BE2C (cell line): Measurements from ENCODE around the gene CCDC70. TPM values are rescaled to one million over a fixed set of nuclear protein-coding genes. Genes with fewer than 3 reads are reported as not detected.

ENCODE experiments used
- DNase-seq: peaks from one replicate; pipeline ENCODE4 v3.0.0-alpha.2; 2020
- H3K27me3 ChIP-seq: fragments of 250-450 bp; sonication (Bioruptor Pico); 2 replicates; pipeline ENCODE4 v1.5.1; 2020; ENCODE audit warnings: mild to moderate bottlenecking
- H3K36me3 ChIP-seq: fragments of 250-450 bp; sonication (Bioruptor Pico); 2 replicates; pipeline ENCODE4 v1.5.1; 2020; ENCODE audit warnings: mild to moderate bottlenecking
- H3K4me1 ChIP-seq: fragments of 250-450 bp; sonication (Bioruptor Pico); 2 replicates; pipeline ENCODE4 v1.5.1; 2020
- H3K4me3 ChIP-seq: 2 replicates; pipeline ENCODE4 v1.5.1; 2011; ENCODE audit warnings: low read depth, low read length
- H3K9me3 ChIP-seq: fragments of 250-450 bp; sonication (Bioruptor Pico); 2 replicates; pipeline ENCODE4 v1.5.1; 2020
- CTCF ChIP-seq: IDR thresholded peaks from 2 replicates; pipeline ENCODE4 v1.5.1; 2012; ENCODE audit warnings: mild to moderate bottlenecking, low read depth, low read length
- polyA plus RNA-seq: library from polyadenylated mRNA; unstranded; fragments of >200 nt; gene quantifications from one replicate; pipeline ENCODE4 v1.2.1, GENCODE V29; 2012; ENCODE audit warnings: low read depth, missing spikeins; ENCODE audit not compliant: insufficient read length, insufficient read depth

The CCDC70 gene
- polyA plus RNA-seq = not detected

DNA sequence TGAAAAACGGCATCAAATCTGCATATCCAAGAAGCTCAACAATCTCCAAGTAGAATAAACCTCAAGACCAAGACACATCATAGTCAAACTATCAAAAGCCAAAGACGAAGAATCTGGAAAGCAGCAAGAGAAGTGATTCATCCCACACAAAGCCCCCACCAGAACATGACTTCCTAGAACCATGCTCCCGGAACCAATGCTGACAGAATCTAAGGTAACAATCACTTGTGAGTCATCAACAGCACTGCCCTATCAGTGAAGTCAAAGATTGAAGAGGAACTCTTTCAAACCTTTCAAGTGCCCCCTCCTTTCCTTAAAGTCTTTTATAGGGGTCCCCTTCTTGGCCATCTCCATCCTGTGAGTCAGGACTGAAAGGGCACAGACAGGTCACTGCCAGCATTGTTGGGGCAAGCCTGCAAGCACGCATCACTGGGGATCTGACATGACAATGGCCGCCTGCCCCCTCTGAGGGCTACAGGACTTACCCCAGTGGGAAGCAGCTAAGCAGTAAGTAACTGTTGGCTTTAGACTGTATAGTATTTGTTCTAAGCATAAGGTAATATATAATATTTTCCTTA is at the start of gene CCDC70:
Gene CCDC70 (plus strand): TSS at position 247 of the 578 bp plus-strand sequence. CDS start 3,443 bp downstream, outside the sequence.
- no peak for TF ChIP-seq CTCF
- no peak within 1 kb of the TSS for H3K4me3 ChIP-seq
- no peaks in the 10 kb centered on the region for H3K36me3 ChIP-seq
- H3K4me1 ChIP-seq = no peaks in the 10 kb centered on the region
- peaks cover 5% of the 10 kb centered on the region; the same call in 1 of the 2 replicates for H3K27me3 ChIP-seq
- no peaks in the 10 kb centered on the region for H3K9me3 ChIP-seq
- DNase-seq = no peak

DNA sequence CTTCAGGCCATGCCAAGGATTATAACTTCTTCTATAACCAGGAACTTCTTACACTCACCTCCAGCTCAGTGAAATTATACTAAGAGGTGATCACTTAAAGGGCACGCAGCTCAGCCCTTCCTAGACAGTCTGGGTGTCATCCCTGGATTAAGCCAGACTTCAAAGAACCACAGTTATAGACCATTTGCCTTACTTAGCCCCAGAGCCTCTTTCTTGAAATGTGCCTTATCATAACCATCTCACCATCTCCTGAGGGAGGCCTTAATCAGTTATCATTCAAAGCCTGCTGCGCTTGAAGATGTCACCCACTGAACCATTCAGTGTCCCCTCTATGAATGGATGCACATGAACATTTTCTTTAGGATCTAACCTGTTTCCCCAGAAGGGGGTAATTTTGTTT is 47.7 kb upstream of the CCDC70 start:
- no peak for TF ChIP-seq CTCF
- Histone ChIP-seq H3K4me1 (no peaks in the 10 kb centered on the region; the same call in 1 of the 2 replicates), H3K9me3 (no peaks in the 10 kb centered on the region), H3K4me3 (no peak overlapping the region), H3K27me3 (no peaks in the 10 kb centered on the region), H3K36me3 (no peaks in the 10 kb centered on the region)
- no peak for DNase-seq

- no peaks in the 10 kb centered on the region; the same call in 1 of the 2 replicates for H3K4me1 ChIP-seq
- H3K27me3 ChIP-seq = no peaks in the 10 kb centered on the region
- H3K4me3 ChIP-seq = peak overlapping the region; percentile 26
- DNase-seq = peak; percentile 69
- no peaks in the 10 kb centered on the region for H3K9me3 ChIP-seq
- H3K36me3 ChIP-seq = no peaks in the 10 kb centered on the region
- TF ChIP-seq CTCF = peak; percentile 91
Observed at GRCh38 chr13:51814825-51815650, 46.7 kb upstream of the CCDC70 start.

- no peak overlapping the region for H3K4me3 ChIP-seq
- H3K4me1 ChIP-seq = no peaks in the 10 kb centered on the region; the same call in 1 of the 2 replicates
- DNase-seq = no peak
- no peaks in the 10 kb centered on the region for H3K27me3 ChIP-seq
- no peaks in the 10 kb centered on the region for H3K36me3 ChIP-seq
- TF ChIP-seq CTCF = no peak
- H3K9me3 ChIP-seq = no peaks in the 10 kb centered on the region
Observed at GRCh38 chr13:51815848-51816247, 45.9 kb upstream of the CCDC70 start.

DNA sequence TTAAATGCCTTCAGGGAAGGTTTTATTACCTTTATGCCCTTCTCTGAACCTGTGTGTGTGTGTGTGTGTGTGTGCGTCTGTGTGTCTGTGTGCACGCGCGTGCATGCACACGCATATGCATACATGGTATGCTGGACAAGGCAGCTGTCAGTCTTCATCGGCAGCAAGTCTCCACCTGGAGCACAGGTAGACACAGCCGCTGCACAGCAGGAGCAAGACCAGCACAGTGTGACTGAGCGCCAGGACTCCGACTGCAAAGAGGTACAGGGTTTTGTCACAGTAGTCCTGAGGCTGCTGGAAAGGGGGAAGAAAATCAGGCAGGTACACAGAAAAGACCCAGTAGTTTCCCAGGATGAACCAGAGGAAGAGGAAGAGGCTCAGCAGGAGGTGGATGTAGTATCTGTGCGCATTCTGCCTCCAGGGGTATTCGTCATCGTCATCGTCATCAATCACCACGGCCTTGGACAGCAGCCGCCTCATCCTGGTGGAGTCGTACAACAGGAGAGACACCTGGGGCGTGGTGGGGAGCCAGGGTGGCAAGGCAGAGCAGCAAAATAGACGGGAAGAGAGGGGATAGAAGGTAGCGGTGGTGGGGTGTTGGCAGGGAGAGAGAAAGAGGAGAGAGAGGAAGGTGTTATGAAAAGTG is 45.0 kb upstream of the CCDC70 start:
- Histone ChIP-seq H3K27me3 (no peaks in the 10 kb centered on the region), H3K36me3 (no peaks in the 10 kb centered on the region), H3K4me3 (no peak overlapping the region), H3K9me3 (no peaks in the 10 kb centered on the region), H3K4me1 (no peaks in the 10 kb centered on the region; the same call in 1 of the 2 replicates)
- DNase-seq = no peak
- TF ChIP-seq CTCF = no peak
